ENCODE results near the gene CALR3. TPM values are rescaled to one million over a fixed set of nuclear protein-coding genes. Genes with fewer than 3 reads are reported as not detected.

Gene CALR3
- total and polyA plus RNA-seq, 2 of the 13 experiments (the other 11 are each of a cell fraction or from before 2014, with no cell fraction given), result not detected

- no peak for FAIRE-seq
- no peak for ATAC-seq
- no peak for DNase-seq (ENCODE audit: low spot score)
- in situ Hi-C loops (cut with HindIII; ENCODE audit: extremely low pct_ligation_motif_present, low pct_unique_long_range_greater_than_20kb), result no loop called here
- Histone ChIP-seq H3K4me2 (ENCODE audit: low read depth, low read length) (no peak overlapping the region), H3K9me3 (ENCODE audit: low read length) (no peaks in the 10 kb centered on the region), H3K4me3 (replicated peaks in 1 of 3; ENCODE audit: insufficient read depth in 1 of 3, low read depth in 2 of 3, low read length in 3 of 3) (no peak overlapping the region), H3K36me3 (replicated peaks in 1 of 2; ENCODE audit: control insufficient read depth in 1 of 2, insufficient read depth in 2 of 2, low read length in 2 of 2) (peaks cover 28 to 73% of the 10 kb centered on the region in 2 experiments), H3K79me2 (ENCODE audit: insufficient read depth, low read length) (no peaks in the 10 kb centered on the region), H3K4me1 (ENCODE audit: insufficient read depth, low read length) (no peaks in the 10 kb centered on the region), H3K27me3 (ENCODE audit: control insufficient read depth in 1 of 2, insufficient read depth in 2 of 2, low read length in 2 of 2) (no peaks in the 10 kb centered on the region; a peak in 1 of 5 replicates), H3K9ac (ENCODE audit: insufficient read depth, low read depth, low read length) (no peak overlapping the region), H3K27ac (ENCODE audit: extremely low read length, insufficient read depth, low read length) (no peak overlapping the region), H4K20me1 (ENCODE audit: insufficient read depth, low read length) (no peaks in the 10 kb centered on the region), H2AFZ (ENCODE audit: low read length) (no peak overlapping the region)
- 97% methylated on average over 15 of the region's 15 CpGs for WGBS (ENCODE audit: low lambda C conversion rate)
- CTCF ChIA-PET (ENCODE audit: low intra/inter-chr PET ratio, low total read pairs), result no interaction called here
- intact Hi-C loops (cut with micrococcal nuclease; ENCODE audit: unreplicated experiment), result no loop called here
- POLR2A ChIA-PET, result no interaction called here
- TF ChIP-seq EZH2 (conservative IDR thresholded peaks at IDR 0.05; ENCODE audit: low read depth, low read length) (no peak), ZMAT5 (CRISPR knock-in tag; IDR thresholded peaks at IDR 0.05; ENCODE audit: borderline replicate concordance, low read depth) (no peak), SRSF1 (optimal IDR thresholded peaks at IDR 0.05; ENCODE audit: low read depth, low read length) (no peak), TAF1 (CRISPR knock-in tag; IDR thresholded peaks at IDR 0.05) (no peak), XRCC5 (optimal IDR thresholded peaks at IDR 0.05; ENCODE audit: low read length) (no peak), ZNF512 (CRISPR knock-in tag; IDR thresholded peaks at IDR 0.05) (no peak), ZNF530 (CRISPR knock-in tag; IDR thresholded peaks at IDR 0.05; ENCODE audit: low read depth) (no peak), KDM3A (CRISPR knock-in tag; IDR thresholded peaks at IDR 0.05; ENCODE audit: low read depth) (no peak), MTERF4 (CRISPR knock-in tag; IDR thresholded peaks at IDR 0.05) (no peak), ZNF124 (CRISPR knock-in tag; IDR thresholded peaks at IDR 0.05) (no peak)
- no TSS peak for BruUV-seq (replicated peaks)
Measured at GRCh38 chr19:16516381-16516780, 20.4 kb upstream of the CALR3 start.
